ENCODE data around the gene NPAS3.

The NPAS3 gene

GRCh38 chr14:32908196-32909084 is 30.2 kb upstream of the NPAS3 start:
- no peak overlapping the region for H3K27ac ChIP-seq
- TF ChIP-seq CTCF (conservative IDR thresholded peaks at IDR 0.05): no peak

- no peak overlapping the region for H3K27ac ChIP-seq
- peak; percentile 66 for TF ChIP-seq CTCF (conservative IDR thresholded peaks at IDR 0.05)
These were observed 25.0 kb upstream of the NPAS3 start for GRCh38 chr14:32913725-32914124.

GRCh38 chr14:32914391-32914790 is 24.3 kb upstream of the NPAS3 start:
- no peak overlapping the region for H3K27ac ChIP-seq
- TF ChIP-seq CTCF (conservative IDR thresholded peaks at IDR 0.05): no peak

GRCh38 chr14:32920696-32921276 is 17.9 kb upstream of the NPAS3 start:
- no peak overlapping the region for H3K27ac ChIP-seq
- no peak for TF ChIP-seq CTCF (conservative IDR thresholded peaks at IDR 0.05)

- no peak overlapping the region for H3K27ac ChIP-seq
- no peak for TF ChIP-seq CTCF (conservative IDR thresholded peaks at IDR 0.05)
These were observed 13.2 kb upstream of the NPAS3 start for GRCh38 chr14:32925439-32925838.

GRCh38 chr14:32932302-32932913 is 6.3 kb upstream of the NPAS3 start:
- TF ChIP-seq CTCF (conservative IDR thresholded peaks at IDR 0.05): no peak
- no peak overlapping the region for H3K27ac ChIP-seq

GRCh38 chr14:32932914-32933628 is 5.6 kb upstream of the NPAS3 start:
- no peak for TF ChIP-seq CTCF (conservative IDR thresholded peaks at IDR 0.05)

More at GRCh38 chr14:32932914-32933628, 5.6 kb upstream of the NPAS3 start:
- H3K27ac ChIP-seq: no peak overlapping the region

All from VCaP (cell line).